Measurements from ENCODE around the gene TEX264.

TEX264 gene

GRCh38 chr3:51709675-51710074 is 38.6 kb downstream of the TEX264 start:
- no peak overlapping the region for H3K27ac ChIP-seq (ENCODE audit: low read length, poor library complexity, severe bottlenecking)

DNA sequence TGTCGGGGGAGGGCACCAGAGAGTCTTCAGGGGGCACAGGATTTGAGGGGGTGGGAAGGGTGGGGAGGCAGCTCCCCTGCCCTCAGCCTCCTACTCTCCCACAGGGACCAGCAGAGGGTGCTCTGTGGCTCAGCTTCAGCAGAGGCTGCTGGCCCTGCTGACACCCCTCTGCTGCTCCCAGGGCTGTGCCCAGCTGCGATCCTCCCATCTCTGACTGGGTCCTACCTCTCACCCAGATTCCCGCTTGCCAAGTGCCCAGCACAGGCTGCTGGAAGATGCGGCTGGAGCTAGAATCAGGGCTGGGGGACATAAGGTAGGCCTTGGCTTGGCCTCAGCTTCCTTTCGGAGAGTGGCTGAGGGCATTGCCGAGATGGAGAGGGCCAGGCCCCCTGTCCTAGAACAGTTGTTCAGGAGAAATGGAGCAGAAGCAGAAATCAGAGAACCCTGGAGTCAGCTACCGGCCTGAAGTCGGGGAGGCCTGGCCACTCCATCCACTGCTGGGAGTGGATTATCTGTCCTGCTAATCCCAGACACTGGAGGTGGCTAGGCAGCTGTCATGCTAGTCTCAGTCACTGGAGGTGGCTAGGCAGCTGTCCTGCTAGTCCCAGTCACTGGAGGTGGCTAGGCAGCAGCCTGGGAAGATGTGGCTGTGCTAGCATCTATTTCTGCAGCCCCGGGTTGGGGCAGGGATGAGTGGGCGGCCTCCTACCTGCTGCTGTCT is 39.7 kb downstream of the TEX264 start:
- 83% methylated on average over 9 of the region's 10 CpGs for WGBS
- Histone ChIP-seq H3K23ac (ENCODE audit: low read length in 2 of 2) (no peak overlapping the region), H3K79me1 (replicated peaks; ENCODE audit: low read length, poor library complexity, severe bottlenecking) (no peaks in the 10 kb centered on the region), H3K14ac (ENCODE audit: low read length in 2 of 2) (no peak overlapping the region), H3K36me3 (ENCODE audit: control insufficient read depth in 1 of 2, insufficient read depth in 2 of 2, low read depth in 1 of 2, low read length in 2 of 2) (peaks cover 0 to 4% of the 10 kb centered on the region in 2 experiments), H2BK5ac (ENCODE audit: low read depth, low read length, poor library complexity, severe bottlenecking) (no peak overlapping the region), H2AK5ac (ENCODE audit: low read length, severe bottlenecking) (no peak overlapping the region), H3K9ac (ENCODE audit: low read length) (no peak overlapping the region), H4K91ac (ENCODE audit: low read length) (no peak overlapping the region), H2BK120ac (ENCODE audit: low read depth, low read length) (no peak overlapping the region), H3K4me3 (ENCODE audit: insufficient read depth in 1 of 2, low read depth in 1 of 2, low read length in 2 of 2) (no peak overlapping the region), H2BK15ac (ENCODE audit: low read depth, poor library complexity, severe bottlenecking) (no peak overlapping the region), H3K9me3 (ENCODE audit: control insufficient read depth, low read length) (no peaks in the 10 kb centered on the region), H3K18ac (ENCODE audit: low read depth in 1 of 2, low read length in 2 of 2) (no peak overlapping the region), H2AFZ (ENCODE audit: low read depth, low read length) (no peak overlapping the region), H3K27me3 (ENCODE audit: control insufficient read depth in 1 of 2, insufficient read depth in 1 of 2, low read length in 2 of 2) (peaks cover 19 to 24% of the 10 kb centered on the region in 2 experiments), H3K4ac (ENCODE audit: low read depth in 1 of 2, low read length in 2 of 2) (no peak overlapping the region), H2BK12ac (ENCODE audit: low read length in 2 of 2) (no peak overlapping the region), H3K4me1 (ENCODE audit: control insufficient read depth, insufficient read depth, low read depth, low read length) (peaks cover 8% of the 10 kb centered on the region), H3K4me2 (ENCODE audit: low read length, poor library complexity, severe bottlenecking) (no peak overlapping the region), H4K8ac (ENCODE audit: low read length) (no peak overlapping the region), H3K27ac (ENCODE audit: low read length, poor library complexity, severe bottlenecking) (no peak overlapping the region)
- no peak for DNase-seq

More at GRCh38 chr3:51709675-51710074, 38.6 kb downstream of the TEX264 start:
- no peak for DNase-seq
- no peaks in the 10 kb centered on the region for H3K9me3 ChIP-seq (ENCODE audit: control insufficient read depth, low read length)
- no peak overlapping the region for H3K4me2 ChIP-seq (ENCODE audit: low read length, poor library complexity, severe bottlenecking)
- H3K79me1 ChIP-seq (replicated peaks; ENCODE audit: low read length, poor library complexity, severe bottlenecking) = no peaks in the 10 kb centered on the region
- no peak overlapping the region for H3K18ac ChIP-seq (ENCODE audit: low read depth in 1 of 2, low read length in 2 of 2)
- no peak overlapping the region for H3K4me3 ChIP-seq (ENCODE audit: insufficient read depth in 1 of 2, low read depth in 1 of 2, low read length in 2 of 2)
- H2BK12ac ChIP-seq (ENCODE audit: low read length in 2 of 2) = no peak overlapping the region
- H2BK5ac ChIP-seq (ENCODE audit: low read depth, low read length, poor library complexity, severe bottlenecking) = no peak overlapping the region
- no peak overlapping the region for H3K23ac ChIP-seq (ENCODE audit: low read length in 2 of 2)
- no peak overlapping the region for H3K4ac ChIP-seq (ENCODE audit: low read depth in 1 of 2, low read length in 2 of 2)
- H4K8ac ChIP-seq (ENCODE audit: low read length) = no peak overlapping the region
- H2BK120ac ChIP-seq (ENCODE audit: low read depth, low read length) = no peak overlapping the region
- WGBS = 77% methylated on average over 4 of the region's 4 CpGs
- no peak overlapping the region for H2AK5ac ChIP-seq (ENCODE audit: low read length, severe bottlenecking)
- no peak overlapping the region for H3K9ac ChIP-seq (ENCODE audit: low read length)
- no peak overlapping the region for H4K91ac ChIP-seq (ENCODE audit: low read length)
- peaks cover 4 to 11% of the 10 kb centered on the region in 2 experiments for H3K36me3 ChIP-seq (ENCODE audit: control insufficient read depth in 1 of 2, insufficient read depth in 2 of 2, low read depth in 1 of 2, low read length in 2 of 2)
- H2AFZ ChIP-seq (ENCODE audit: low read depth, low read length) = no peak overlapping the region
- peaks cover 19 to 21% of the 10 kb centered on the region in 2 experiments for H3K27me3 ChIP-seq (ENCODE audit: control insufficient read depth in 1 of 2, insufficient read depth in 1 of 2, low read length in 2 of 2)
- H3K4me1 ChIP-seq (ENCODE audit: control insufficient read depth, insufficient read depth, low read depth, low read length) = peaks cover 8% of the 10 kb centered on the region
- H3K14ac ChIP-seq (ENCODE audit: low read length in 2 of 2) = no peak overlapping the region
- no peak overlapping the region for H2BK15ac ChIP-seq (ENCODE audit: low read depth, poor library complexity, severe bottlenecking)

DNA sequence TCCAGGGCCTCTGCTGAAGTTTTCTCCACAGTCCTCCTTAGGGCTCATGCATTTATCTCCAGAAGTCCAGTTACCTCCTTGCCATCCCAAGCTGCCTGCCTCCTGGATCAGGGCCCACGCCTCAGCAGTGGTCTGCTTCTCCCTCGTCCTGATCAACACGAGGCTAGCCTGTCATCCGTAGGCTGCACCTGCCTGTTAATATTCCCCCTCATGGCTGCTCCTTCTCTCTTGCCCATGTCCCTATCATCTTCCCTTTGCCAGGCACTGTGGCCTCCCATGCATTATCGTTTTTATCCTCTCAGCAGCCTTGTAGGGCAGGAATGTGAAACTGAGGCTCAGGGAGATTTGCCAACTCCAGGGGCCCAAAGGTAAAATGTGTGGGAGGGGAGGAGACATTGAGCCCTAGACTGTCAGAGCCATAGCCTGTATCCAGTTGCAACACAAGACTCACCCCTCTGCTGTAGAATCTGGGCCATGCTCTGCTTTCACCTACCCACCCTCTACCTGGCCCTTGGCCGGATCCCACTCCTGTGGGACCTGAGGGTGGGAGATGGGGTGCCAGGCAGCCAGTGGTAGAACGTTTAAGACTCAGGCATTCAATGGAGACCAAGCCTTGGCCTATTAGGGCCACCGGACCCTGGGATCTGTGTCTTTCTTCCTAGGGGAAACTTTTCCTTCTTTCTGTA is 40.4 kb downstream of the TEX264 start:
- Histone ChIP-seq H2AFZ (ENCODE audit: low read depth, low read length) (no peak overlapping the region), H3K4me2 (ENCODE audit: low read length, poor library complexity, severe bottlenecking) (no peak overlapping the region), H3K27ac (ENCODE audit: low read length, poor library complexity, severe bottlenecking) (no peak overlapping the region), H3K4me1 (ENCODE audit: control insufficient read depth, insufficient read depth, low read depth, low read length) (peaks cover 7% of the 10 kb centered on the region), H2BK12ac (ENCODE audit: low read length in 2 of 2) (no peak overlapping the region), H4K91ac (ENCODE audit: low read length) (no peak overlapping the region), H3K9me3 (ENCODE audit: control insufficient read depth, low read length) (no peaks in the 10 kb centered on the region), H2BK120ac (ENCODE audit: low read depth, low read length) (no peak overlapping the region), H2AK5ac (ENCODE audit: low read length, severe bottlenecking) (no peak overlapping the region), H3K27me3 (ENCODE audit: control insufficient read depth in 1 of 2, insufficient read depth in 1 of 2, low read length in 2 of 2) (peaks cover 19 to 26% of the 10 kb centered on the region in 2 experiments), H4K8ac (ENCODE audit: low read length) (no peak overlapping the region), H3K18ac (ENCODE audit: low read depth in 1 of 2, low read length in 2 of 2) (no peak overlapping the region), H2BK15ac (ENCODE audit: low read depth, poor library complexity, severe bottlenecking) (no peak overlapping the region), H3K14ac (ENCODE audit: low read length in 2 of 2) (no peak overlapping the region), H2BK5ac (ENCODE audit: low read depth, low read length, poor library complexity, severe bottlenecking) (no peak overlapping the region), H3K9ac (ENCODE audit: low read length) (no peak overlapping the region), H3K36me3 (ENCODE audit: control insufficient read depth in 1 of 2, insufficient read depth in 2 of 2, low read depth in 1 of 2, low read length in 2 of 2) (no peaks in the 10 kb centered on the region), H3K4me3 (ENCODE audit: insufficient read depth in 1 of 2, low read depth in 1 of 2, low read length in 2 of 2) (no peak overlapping the region), H3K23ac (ENCODE audit: low read length in 2 of 2) (no peak overlapping the region), H3K4ac (ENCODE audit: low read depth in 1 of 2, low read length in 2 of 2) (no peak overlapping the region), H3K79me1 (replicated peaks; ENCODE audit: low read length, poor library complexity, severe bottlenecking) (no peaks in the 10 kb centered on the region)
- DNase-seq = no peak
- WGBS = 74% methylated on average over 8 of the region's 8 CpGs

- Histone ChIP-seq H3K4me2 (ENCODE audit: low read length, poor library complexity, severe bottlenecking) (no peak overlapping the region), H2AFZ (ENCODE audit: low read depth, low read length) (no peak overlapping the region), H2AK5ac (ENCODE audit: low read length, severe bottlenecking) (no peak overlapping the region), H3K9me3 (ENCODE audit: control insufficient read depth, low read length) (no peaks in the 10 kb centered on the region), H4K91ac (ENCODE audit: low read length) (no peak overlapping the region), H4K8ac (ENCODE audit: low read length) (no peak overlapping the region), H2BK12ac (ENCODE audit: low read length in 2 of 2) (no peak overlapping the region), H3K9ac (ENCODE audit: low read length) (no peak overlapping the region), H3K27ac (ENCODE audit: low read length, poor library complexity, severe bottlenecking) (no peak overlapping the region), H3K36me3 (ENCODE audit: control insufficient read depth in 1 of 2, insufficient read depth in 2 of 2, low read depth in 1 of 2, low read length in 2 of 2) (no peaks in the 10 kb centered on the region), H3K4me1 (ENCODE audit: control insufficient read depth, insufficient read depth, low read depth, low read length) (peaks cover 5% of the 10 kb centered on the region), H3K4ac (ENCODE audit: low read depth in 1 of 2, low read length in 2 of 2) (no peak overlapping the region), H2BK120ac (ENCODE audit: low read depth, low read length) (no peak overlapping the region), H3K27me3 (ENCODE audit: control insufficient read depth in 1 of 2, insufficient read depth in 1 of 2, low read length in 2 of 2) (peaks cover 19 to 31% of the 10 kb centered on the region in 2 experiments), H3K4me3 (ENCODE audit: insufficient read depth in 1 of 2, low read depth in 1 of 2, low read length in 2 of 2) (no peak overlapping the region), H3K23ac (ENCODE audit: low read length in 2 of 2) (no peak overlapping the region), H3K18ac (ENCODE audit: low read depth in 1 of 2, low read length in 2 of 2) (no peak overlapping the region), H2BK5ac (ENCODE audit: low read depth, low read length, poor library complexity, severe bottlenecking) (no peak overlapping the region), H3K79me1 (replicated peaks; ENCODE audit: low read length, poor library complexity, severe bottlenecking) (no peaks in the 10 kb centered on the region), H2BK15ac (ENCODE audit: low read depth, poor library complexity, severe bottlenecking) (no peak overlapping the region), H3K14ac (ENCODE audit: low read length in 2 of 2) (no peak overlapping the region)
- 67% methylated on average over 1 of the region's 1 CpG for WGBS
- DNase-seq = no peak
Observed at GRCh38 chr3:51712038-51712420, 41.0 kb downstream of the TEX264 start.
